Smooth muscle cell (in vitro differentiated cells): ENCODE measurements around the gene LEF1. TPM values are rescaled to one million over a fixed set of nuclear protein-coding genes. Genes with fewer than 3 reads are reported as not detected.

ENCODE experiments used
- DNase-seq: peaks from one replicate; lab custom pipeline; 2025; ENCODE audit not compliant: unreplicated experiment; lab: John Stamatoyannopoulos, UW
- H2AFZ ChIP-seq: fragments of 200-600 bp; sonication (generic); 2 replicates; pipeline ENCODE4 v1.6.0; 2016; ENCODE audit warnings: antibody characterized with exemption, low read depth, mild to moderate bottlenecking
- H3F3A ChIP-seq: fragments of 200-600 bp; sonication (generic); 2 replicates; pipeline ENCODE4 v1.6.0; 2017; ENCODE audit warnings: antibody characterized with exemption, low read depth
- H3K27ac ChIP-seq: fragments of 200-600 bp; sonication (generic); 2 replicates; pipeline ENCODE4 v1.5.1; 2016; ENCODE audit warnings: low read depth, mild to moderate bottlenecking
- H3K27me3 ChIP-seq: fragments of 200-600 bp; sonication (generic); 2 replicates; pipeline ENCODE4 v1.6.1; 2016; ENCODE audit warnings: low read depth, mild to moderate bottlenecking
- H3K36me3 ChIP-seq: fragments of 200-600 bp; sonication (generic); 2 replicates; pipeline ENCODE4 v1.5.1; 2016; ENCODE audit warnings: low read depth
- H3K4me1 ChIP-seq: fragments of 200-600 bp; sonication (generic); 2 replicates; pipeline ENCODE4 v1.5.1; 2016; ENCODE audit warnings: low read depth
- H3K4me2 ChIP-seq: fragments of 200-600 bp; sonication (generic); 2 replicates; pipeline ENCODE4 v1.6.0; 2016; ENCODE audit warnings: mild to moderate bottlenecking
- H3K4me3 ChIP-seq: fragments of 200-600 bp; sonication (generic); 2 replicates; pipeline ENCODE4 v1.5.1; 2016; ENCODE audit warnings: mild to moderate bottlenecking
- H3K79me2 ChIP-seq: fragments of 200-600 bp; sonication (generic); 2 replicates; pipeline ENCODE4 v1.6.0; 2016; ENCODE audit warnings: low read depth, mild to moderate bottlenecking
- H3K9ac ChIP-seq: fragments of 200-600 bp; sonication (generic); 2 replicates; pipeline ENCODE4 v1.6.0; 2016; ENCODE audit warnings: low read depth
- H3K9me3 ChIP-seq: fragments of 200-600 bp; sonication (generic); replicated peaks from 2 replicates; pipeline ENCODE4 v1.5.1; 2016; ENCODE audit warnings: low read depth
- H4K20me1 ChIP-seq: fragments of 200-600 bp; sonication (generic); 2 replicates; pipeline ENCODE4 v1.6.0; 2016; ENCODE audit warnings: low read depth
- WGBS: methylation state at CpG from one replicate; pipeline ENCODE4 v1.1.7; 2016; ENCODE audit warnings: low lambda C conversion rate; 5-methylcytosine and 5-hydroxymethylcytosine counted together
- polyA plus RNA-seq: library from polyadenylated mRNA; unstranded; fragments of >200 nt; fragmentation: Nextera tagmentation; extraction: Ambion mirVana; gene quantifications from 2 replicates; pipeline ENCODE4 v1.2.1, GENCODE V29; 2016
- total RNA-seq: library from RNA; depleted of rRNA; stranded (reverse); fragments of >200 nt; gene quantifications from 2 replicates; pipeline ENCODE4 v1.2.3, GENCODE V29; 2014
- TF ChIP-seq, protein P1 (sequence below): fragments of 200-600 bp; sonication (generic); IDR thresholded peaks from 2 replicates; pipeline ENCODE4 v1.5.1; 2017; ENCODE audit warnings: borderline replicate concordance, mild to moderate bottlenecking, antibody characterized with exemption; ENCODE audit not compliant: insufficient read depth, poor library complexity, severe bottlenecking

Gene LEF1
- total and polyA plus RNA-seq, 2 experiments from 2014 or later: 87.3 to 96.2 TPM

DNA sequence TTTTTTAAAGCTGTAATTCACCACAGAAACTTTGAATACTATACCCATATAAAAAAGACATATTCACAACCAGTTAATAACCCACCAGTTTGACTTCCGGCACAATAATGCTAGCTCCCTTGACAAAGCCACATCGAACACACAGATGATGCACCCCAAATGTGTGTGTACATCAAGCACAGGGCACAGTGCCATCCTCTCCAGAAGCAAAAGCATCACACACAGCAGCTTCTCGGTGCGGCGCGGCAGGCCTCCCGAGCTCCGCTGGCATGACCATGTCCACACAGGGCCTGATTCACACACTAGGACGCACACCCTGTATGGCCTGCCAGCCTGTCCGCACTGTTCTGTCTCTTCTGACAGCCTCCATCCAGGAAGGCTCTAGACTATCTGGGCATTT, 88.0 kb downstream of the LEF1 start:
- no peak overlapping the region for H2AFZ ChIP-seq
- TF ChIP-seq, protein P1, sequence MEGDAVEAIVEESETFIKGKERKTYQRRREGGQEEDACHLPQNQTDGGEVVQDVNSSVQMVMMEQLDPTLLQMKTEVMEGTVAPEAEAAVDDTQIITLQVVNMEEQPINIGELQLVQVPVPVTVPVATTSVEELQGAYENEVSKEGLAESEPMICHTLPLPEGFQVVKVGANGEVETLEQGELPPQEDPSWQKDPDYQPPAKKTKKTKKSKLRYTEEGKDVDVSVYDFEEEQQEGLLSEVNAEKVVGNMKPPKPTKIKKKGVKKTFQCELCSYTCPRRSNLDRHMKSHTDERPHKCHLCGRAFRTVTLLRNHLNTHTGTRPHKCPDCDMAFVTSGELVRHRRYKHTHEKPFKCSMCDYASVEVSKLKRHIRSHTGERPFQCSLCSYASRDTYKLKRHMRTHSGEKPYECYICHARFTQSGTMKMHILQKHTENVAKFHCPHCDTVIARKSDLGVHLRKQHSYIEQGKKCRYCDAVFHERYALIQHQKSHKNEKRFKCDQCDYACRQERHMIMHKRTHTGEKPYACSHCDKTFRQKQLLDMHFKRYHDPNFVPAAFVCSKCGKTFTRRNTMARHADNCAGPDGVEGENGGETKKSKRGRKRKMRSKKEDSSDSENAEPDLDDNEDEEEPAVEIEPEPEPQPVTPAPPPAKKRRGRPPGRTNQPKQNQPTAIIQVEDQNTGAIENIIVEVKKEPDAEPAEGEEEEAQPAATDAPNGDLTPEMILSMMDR: no peak
- H3K9ac ChIP-seq: no peak overlapping the region
- no peaks in the 10 kb centered on the region for H3K4me1 ChIP-seq
- H3K27me3 ChIP-seq: no peaks in the 10 kb centered on the region
- no peak overlapping the region for H3K4me2 ChIP-seq
- 97% methylated on average over 10 of the region's 10 CpGs for WGBS
- H3K9me3 ChIP-seq: no peaks in the 10 kb centered on the region
- no peak overlapping the region for H3K4me3 ChIP-seq
- H3F3A ChIP-seq: no peaks in the 10 kb centered on the region
- DNase-seq: no peak
- peaks cover 7% of the 10 kb centered on the region for H3K79me2 ChIP-seq
- H3K27ac ChIP-seq: no peak overlapping the region
- peaks cover 18% of the 10 kb centered on the region for H4K20me1 ChIP-seq
- peaks cover 4% of the 10 kb centered on the region for H3K36me3 ChIP-seq

DNA sequence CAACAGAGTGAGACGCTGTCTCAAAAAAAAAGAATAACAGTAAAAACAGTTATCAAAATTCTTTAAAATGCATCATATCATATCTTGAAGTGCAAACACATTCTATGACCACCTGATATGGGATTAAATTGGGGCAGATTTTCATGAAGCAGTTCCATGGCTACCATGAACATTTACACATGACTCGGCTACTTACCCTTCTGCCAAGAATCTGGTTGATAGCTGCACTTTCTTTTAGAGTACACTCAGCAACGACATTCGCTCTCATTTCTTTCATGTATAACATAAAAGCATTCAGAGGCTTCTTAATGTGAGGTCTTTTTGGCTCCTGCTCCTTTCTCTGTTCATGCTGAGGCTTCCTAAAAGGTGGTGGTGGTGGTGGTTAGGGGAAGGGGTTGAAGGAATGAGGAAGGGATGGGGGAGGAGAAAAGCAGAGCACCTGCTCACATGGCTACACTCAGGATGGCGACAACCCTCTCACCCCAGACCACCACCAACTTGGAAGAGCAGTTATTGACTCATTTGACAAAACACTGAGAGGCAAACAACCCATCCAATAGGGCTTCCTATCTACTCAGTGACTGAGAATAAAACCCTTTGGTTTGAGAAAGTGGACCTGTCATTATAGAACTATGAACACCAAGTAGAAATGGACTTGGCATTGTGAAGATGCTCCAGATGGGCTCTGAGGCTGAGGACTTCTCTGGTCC, 90.6 kb downstream of the LEF1 start:
- H3K27ac ChIP-seq: no peak overlapping the region
- H2AFZ ChIP-seq: no peak overlapping the region
- peaks cover 7% of the 10 kb centered on the region for H3K79me2 ChIP-seq
- H3F3A ChIP-seq: no peaks in the 10 kb centered on the region
- H3K4me2 ChIP-seq: no peak overlapping the region
- no peak overlapping the region for H3K4me3 ChIP-seq
- peaks cover 15% of the 10 kb centered on the region for H4K20me1 ChIP-seq
- H3K27me3 ChIP-seq: no peaks in the 10 kb centered on the region
- H3K4me1 ChIP-seq: no peaks in the 10 kb centered on the region
- 75% methylated on average over 5 of the region's 5 CpGs for WGBS
- DNase-seq: no peak
- TF ChIP-seq, protein P1: no peak
- H3K36me3 ChIP-seq: peaks cover 4% of the 10 kb centered on the region
- no peaks in the 10 kb centered on the region for H3K9me3 ChIP-seq
- no peak overlapping the region for H3K9ac ChIP-seq

DNA sequence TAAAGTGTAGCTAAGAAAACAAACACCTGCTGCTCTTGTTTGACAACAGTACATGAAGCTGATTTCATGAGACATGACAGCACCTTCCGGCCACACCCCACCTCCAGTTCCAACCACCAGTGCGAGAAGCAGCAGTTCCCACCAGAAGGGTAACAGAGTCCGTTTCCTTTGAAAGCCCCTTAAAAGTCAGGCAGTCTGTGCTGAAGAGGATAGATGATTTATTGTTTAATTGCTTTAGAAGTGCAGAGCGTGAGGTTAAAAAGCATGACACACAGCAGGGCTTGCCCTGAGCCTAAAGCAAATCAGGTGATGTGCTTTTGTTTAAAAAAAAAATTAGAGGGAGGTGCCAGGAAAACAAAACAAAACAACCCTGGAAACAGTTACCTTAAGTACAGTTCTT, 96.4 kb downstream of the LEF1 start:
- Histone ChIP-seq H3K36me3 (no peaks in the 10 kb centered on the region), H3K4me2 (no peak overlapping the region), H3K9me3 (no peaks in the 10 kb centered on the region), H3K9ac (no peak overlapping the region), H2AFZ (no peak overlapping the region), H3K79me2 (peaks cover 3% of the 10 kb centered on the region), H3K4me3 (no peak overlapping the region), H3K4me1 (no peaks in the 10 kb centered on the region), H3F3A (no peaks in the 10 kb centered on the region), H3K27ac (no peak overlapping the region), H4K20me1 (no peaks in the 10 kb centered on the region), H3K27me3 (no peaks in the 10 kb centered on the region)
- DNase-seq: no peak
- TF ChIP-seq, protein P1: no peak
- WGBS: 75% methylated on average over 4 of the region's 4 CpGs

DNA sequence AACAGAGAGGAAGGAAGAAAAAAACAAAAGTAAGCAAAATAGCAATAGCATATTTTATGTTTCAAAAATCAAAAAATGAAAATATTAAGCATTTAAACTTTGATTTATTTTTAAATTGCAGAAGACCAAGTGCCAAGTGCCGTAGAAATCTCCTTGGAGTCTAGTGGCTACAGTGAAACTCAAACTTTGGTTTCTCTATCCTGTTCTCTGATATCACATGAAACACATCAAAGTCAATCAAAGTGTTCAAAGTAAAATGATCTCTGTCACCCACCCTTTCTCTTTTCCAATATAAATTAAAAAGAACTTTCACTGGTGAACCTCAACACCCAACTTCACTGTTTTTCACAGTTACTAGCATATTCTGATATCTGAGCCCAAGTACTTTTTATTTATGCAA, 98.0 kb downstream of the LEF1 start:
- H3K79me2 ChIP-seq: peaks cover 3% of the 10 kb centered on the region

More for the DNA sequence above, 98.0 kb downstream of the LEF1 start:
- TF ChIP-seq, protein P1: no peak
- 96% methylated on average over 1 of the region's 1 CpG for WGBS
- no peaks in the 10 kb centered on the region for H3F3A ChIP-seq
- no peaks in the 10 kb centered on the region for H3K9me3 ChIP-seq
- no peaks in the 10 kb centered on the region for H4K20me1 ChIP-seq
- no peak overlapping the region for H3K4me2 ChIP-seq
- H2AFZ ChIP-seq: no peak overlapping the region
- H3K27ac ChIP-seq: no peak overlapping the region
- H3K4me1 ChIP-seq: no peaks in the 10 kb centered on the region
- no peak for DNase-seq
- H3K27me3 ChIP-seq: no peaks in the 10 kb centered on the region
- no peaks in the 10 kb centered on the region for H3K36me3 ChIP-seq
- no peak overlapping the region for H3K4me3 ChIP-seq
- no peak overlapping the region for H3K9ac ChIP-seq
